ENCODE data around the gene FOXP1.

- TF ChIP-seq, protein P1, sequence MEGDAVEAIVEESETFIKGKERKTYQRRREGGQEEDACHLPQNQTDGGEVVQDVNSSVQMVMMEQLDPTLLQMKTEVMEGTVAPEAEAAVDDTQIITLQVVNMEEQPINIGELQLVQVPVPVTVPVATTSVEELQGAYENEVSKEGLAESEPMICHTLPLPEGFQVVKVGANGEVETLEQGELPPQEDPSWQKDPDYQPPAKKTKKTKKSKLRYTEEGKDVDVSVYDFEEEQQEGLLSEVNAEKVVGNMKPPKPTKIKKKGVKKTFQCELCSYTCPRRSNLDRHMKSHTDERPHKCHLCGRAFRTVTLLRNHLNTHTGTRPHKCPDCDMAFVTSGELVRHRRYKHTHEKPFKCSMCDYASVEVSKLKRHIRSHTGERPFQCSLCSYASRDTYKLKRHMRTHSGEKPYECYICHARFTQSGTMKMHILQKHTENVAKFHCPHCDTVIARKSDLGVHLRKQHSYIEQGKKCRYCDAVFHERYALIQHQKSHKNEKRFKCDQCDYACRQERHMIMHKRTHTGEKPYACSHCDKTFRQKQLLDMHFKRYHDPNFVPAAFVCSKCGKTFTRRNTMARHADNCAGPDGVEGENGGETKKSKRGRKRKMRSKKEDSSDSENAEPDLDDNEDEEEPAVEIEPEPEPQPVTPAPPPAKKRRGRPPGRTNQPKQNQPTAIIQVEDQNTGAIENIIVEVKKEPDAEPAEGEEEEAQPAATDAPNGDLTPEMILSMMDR (IDR thresholded peaks at IDR 0.05): no peak
- TF ChIP-seq EZH2 (IDR thresholded peaks at IDR 0.05; ENCODE audit: borderline replicate concordance, insufficient read depth, low read depth, low read length, poor library complexity, severe bottlenecking): no peak
Measured at GRCh38 chr3:71011565-71012287, 571.8 kb downstream of the FOXP1 start.

Measured in B cell (primary cell).